ENCODE measurements around the gene CEP83. TPM values are rescaled to one million over a fixed set of nuclear protein-coding genes. Genes with fewer than 3 reads are reported as not detected.

The CEP83 gene
- total and polyA plus RNA-seq, 8 donors = 11.9 to 46.1 (median 38.8) TPM

GRCh38 chr12:94329366-94329765, 130.3 kb downstream of the CEP83 start:
- Histone ChIP-seq H3K27ac (no peak overlapping the region), H3K4me3 (no peak overlapping the region), H3K4me1 (no peaks in the 10 kb centered on the region), H3K9me3 (no peaks in the 10 kb centered on the region), H3K36me3 (peaks cover 0 to 28% of the 10 kb centered on the region in 2 donors), H3K27me3 (no peaks in the 10 kb centered on the region)
- DNase-seq = no peak
- intact Hi-C loops (cut with DNase I) = no loop called here
- TF ChIP-seq, protein P1, sequence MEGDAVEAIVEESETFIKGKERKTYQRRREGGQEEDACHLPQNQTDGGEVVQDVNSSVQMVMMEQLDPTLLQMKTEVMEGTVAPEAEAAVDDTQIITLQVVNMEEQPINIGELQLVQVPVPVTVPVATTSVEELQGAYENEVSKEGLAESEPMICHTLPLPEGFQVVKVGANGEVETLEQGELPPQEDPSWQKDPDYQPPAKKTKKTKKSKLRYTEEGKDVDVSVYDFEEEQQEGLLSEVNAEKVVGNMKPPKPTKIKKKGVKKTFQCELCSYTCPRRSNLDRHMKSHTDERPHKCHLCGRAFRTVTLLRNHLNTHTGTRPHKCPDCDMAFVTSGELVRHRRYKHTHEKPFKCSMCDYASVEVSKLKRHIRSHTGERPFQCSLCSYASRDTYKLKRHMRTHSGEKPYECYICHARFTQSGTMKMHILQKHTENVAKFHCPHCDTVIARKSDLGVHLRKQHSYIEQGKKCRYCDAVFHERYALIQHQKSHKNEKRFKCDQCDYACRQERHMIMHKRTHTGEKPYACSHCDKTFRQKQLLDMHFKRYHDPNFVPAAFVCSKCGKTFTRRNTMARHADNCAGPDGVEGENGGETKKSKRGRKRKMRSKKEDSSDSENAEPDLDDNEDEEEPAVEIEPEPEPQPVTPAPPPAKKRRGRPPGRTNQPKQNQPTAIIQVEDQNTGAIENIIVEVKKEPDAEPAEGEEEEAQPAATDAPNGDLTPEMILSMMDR (IDR thresholded peaks at IDR 0.05) = no peak
- no peak for ATAC-seq

DNA sequence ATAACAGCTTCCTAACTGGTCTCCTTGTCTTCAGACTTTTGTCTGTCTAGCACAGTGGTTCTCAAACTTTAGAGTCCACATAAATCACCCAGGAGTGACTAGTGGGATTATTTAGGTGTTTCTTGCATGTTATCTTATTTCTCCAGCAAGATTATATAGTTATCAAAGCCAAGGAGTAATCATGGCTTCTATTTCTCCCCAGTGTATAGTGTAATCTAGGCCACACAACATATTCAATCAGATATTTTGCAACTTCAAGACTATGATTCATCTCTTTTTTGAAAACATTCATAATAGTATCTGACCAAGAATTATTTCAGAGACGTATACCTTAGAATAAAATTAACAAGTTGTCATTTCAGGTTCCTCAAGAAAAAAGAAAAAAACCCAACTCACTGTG, 131.9 kb downstream of the CEP83 start:
- Histone ChIP-seq H3K9me3 (no peaks in the 10 kb centered on the region), H3K36me3 (peaks cover 0 to 38% of the 10 kb centered on the region in 2 donors), H3K27me3 (no peaks in the 10 kb centered on the region), H3K4me3 (no peak overlapping the region), H3K27ac (no peak overlapping the region), H3K4me1 (no peaks in the 10 kb centered on the region)
- TF ChIP-seq, protein P1 (IDR thresholded peaks at IDR 0.05) = no peak
- intact Hi-C loops (cut with DNase I) = no loop called here
- no peak for DNase-seq
- ATAC-seq = no peak

- intact Hi-C loops (cut with DNase I) = no loop called here
- DNase-seq (no peak), ATAC-seq (no peak)
- no peaks in the 10 kb centered on the region for H3K27me3 ChIP-seq
- TF ChIP-seq, protein P1 (IDR thresholded peaks at IDR 0.05) = no peak
- H3K36me3 ChIP-seq = peaks cover 0 to 48% of the 10 kb centered on the region in 2 donors
- peaks cover 0 to 2% of the 10 kb centered on the region in 2 donors for H3K9me3 ChIP-seq
- H3K4me1 ChIP-seq = no peaks in the 10 kb centered on the region
- H3K27ac ChIP-seq = no peak overlapping the region
- no peak overlapping the region for H3K4me3 ChIP-seq
Observed at GRCh38 chr12:94326727-94327126, 132.9 kb downstream of the CEP83 start.

- ATAC-seq = no peak
Observed at GRCh38 chr12:94326234-94326633, 133.4 kb downstream of the CEP83 start.

GRCh38 chr12:94322346-94322745, 137.3 kb downstream of the CEP83 start:
- Histone ChIP-seq H3K4me1 (no peaks in the 10 kb centered on the region), H3K27ac (no peak overlapping the region), H3K4me3 (no peak overlapping the region), H3K36me3 (peaks cover 0 to 45% of the 10 kb centered on the region in 2 donors), H3K27me3 (no peaks in the 10 kb centered on the region), H3K9me3 (peaks cover 0 to 32% of the 10 kb centered on the region in 2 donors)
- intact Hi-C loops (cut with DNase I) = no loop called here
- no peak for ATAC-seq
- DNase-seq = no peak
- TF ChIP-seq, protein P1 (IDR thresholded peaks at IDR 0.05) = no peak

More at GRCh38 chr12:94326234-94326633, 133.4 kb downstream of the CEP83 start:
- no peak overlapping the region for H3K27ac ChIP-seq
- no peak for DNase-seq
- no peak overlapping the region for H3K4me3 ChIP-seq
- no peaks in the 10 kb centered on the region for H3K4me1 ChIP-seq
- intact Hi-C loops (cut with DNase I) = no loop called here
- TF ChIP-seq, protein P1 (IDR thresholded peaks at IDR 0.05) = no peak
- H3K36me3 ChIP-seq = peaks cover 0 to 48% of the 10 kb centered on the region in 2 donors
- peaks cover 0 to 6% of the 10 kb centered on the region in 2 donors for H3K9me3 ChIP-seq
- no peaks in the 10 kb centered on the region for H3K27me3 ChIP-seq

All from left lung (tissue), 10 donors.